NCI-H510A treated with DMSO at 0.1 percent for 48 hours (cell line): ENCODE results near the gene MAP4K5.

Source experiments
- DNase-seq: peaks from one replicate; lab custom pipeline; 2025; lab: John Stamatoyannopoulos, UW

Gene MAP4K5

GRCh38 chr14:50476134-50476533, 56.2 kb downstream of the MAP4K5 start:
- DNase-seq, result no peak

- no peak for DNase-seq
Observed at GRCh38 chr14:50475460-50475859, 56.9 kb downstream of the MAP4K5 start.

DNA sequence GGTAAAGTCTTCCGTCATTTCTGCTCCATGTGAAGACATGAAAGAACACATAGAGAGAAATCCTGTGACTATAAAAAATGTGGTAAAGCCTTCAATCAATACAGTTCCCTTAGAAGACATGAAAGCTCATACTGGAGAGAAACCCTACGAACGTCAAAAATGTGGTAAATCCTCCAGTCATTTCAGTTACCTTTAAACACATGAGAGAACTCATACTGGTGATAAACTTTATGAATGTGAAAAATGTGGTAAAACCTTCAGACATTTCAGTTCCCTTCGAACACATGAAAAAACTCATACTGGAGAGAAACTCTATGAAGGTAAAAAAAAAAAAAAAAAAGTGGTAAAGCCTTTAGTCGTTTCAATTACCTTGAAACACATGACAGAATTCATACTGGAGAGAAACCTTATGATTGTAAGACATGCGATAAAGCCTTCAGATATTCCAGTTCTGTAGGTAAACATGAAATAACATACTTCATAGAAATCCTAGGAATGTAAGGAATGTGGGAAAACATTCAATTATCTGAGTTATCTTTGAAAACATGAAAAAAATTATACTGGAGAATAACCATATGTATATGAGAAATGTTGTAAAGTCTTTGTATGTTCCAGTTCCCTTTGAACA, 60.4 kb downstream of the MAP4K5 start:
- DNase-seq, result no peak

GRCh38 chr14:50469982-50470381, 62.4 kb downstream of the MAP4K5 start:
- DNase-seq, result no peak

DNA sequence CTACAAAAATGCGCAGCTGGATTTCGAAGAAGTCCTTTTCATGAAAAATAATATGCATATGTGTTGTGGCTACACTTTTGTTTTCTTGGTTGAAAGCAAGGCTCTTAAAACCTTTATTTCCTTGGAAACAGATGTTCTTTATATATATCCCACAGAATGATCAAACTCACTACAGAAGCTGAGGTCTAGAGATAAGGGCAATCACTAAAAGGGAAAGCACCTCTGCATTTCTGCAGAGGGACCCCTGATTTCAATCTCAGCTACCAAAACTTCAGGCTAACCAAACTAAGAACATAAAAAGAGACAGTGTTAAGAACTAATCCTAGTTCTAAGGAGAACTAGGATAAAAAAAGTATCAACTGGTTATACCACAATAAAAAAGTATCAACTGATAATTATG, 70.3 kb downstream of the MAP4K5 start:
- no peak for DNase-seq

DNA sequence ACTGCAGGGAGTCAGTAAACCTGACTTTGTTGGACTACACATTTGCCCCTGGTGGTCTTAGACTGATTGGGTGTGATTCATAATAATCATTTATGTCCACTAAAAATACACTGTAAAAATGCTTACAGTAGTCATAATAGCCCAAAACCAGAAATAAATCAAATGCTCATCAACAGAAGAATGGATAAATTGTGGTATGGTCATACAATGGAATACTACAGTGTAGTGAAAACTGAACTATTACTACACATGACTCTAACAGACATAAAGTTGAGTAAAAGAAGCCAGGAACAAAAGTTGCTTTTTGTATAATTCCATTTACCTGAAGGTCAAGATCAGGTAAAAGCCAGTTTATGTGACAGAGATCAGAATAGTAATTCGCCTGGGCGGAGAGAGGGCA, 78.5 kb downstream of the MAP4K5 start:
- no peak for DNase-seq

- no peak for DNase-seq
Observed at GRCh38 chr14:50452979-50453705, 79.2 kb downstream of the MAP4K5 start.

DNA sequence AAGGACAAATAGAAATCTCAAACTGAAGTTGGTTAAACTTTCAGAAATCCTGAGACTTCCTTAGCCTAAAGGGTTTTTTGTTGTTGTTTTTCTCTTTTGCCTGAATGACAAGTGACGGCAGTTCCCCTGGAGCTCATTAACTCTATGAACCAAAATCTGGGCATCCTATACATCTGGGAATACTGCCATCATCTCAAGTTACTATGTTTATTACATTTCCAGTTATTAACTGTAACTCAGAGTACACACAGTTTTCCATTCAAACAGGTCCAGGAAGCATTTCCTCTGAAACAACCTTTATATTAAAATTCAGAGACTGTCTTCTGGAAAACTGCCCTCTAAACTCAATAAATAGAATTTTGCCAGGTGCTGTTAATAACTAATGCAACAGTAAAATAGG, 80.1 kb downstream of the MAP4K5 start:
- no peak for DNase-seq

DNA sequence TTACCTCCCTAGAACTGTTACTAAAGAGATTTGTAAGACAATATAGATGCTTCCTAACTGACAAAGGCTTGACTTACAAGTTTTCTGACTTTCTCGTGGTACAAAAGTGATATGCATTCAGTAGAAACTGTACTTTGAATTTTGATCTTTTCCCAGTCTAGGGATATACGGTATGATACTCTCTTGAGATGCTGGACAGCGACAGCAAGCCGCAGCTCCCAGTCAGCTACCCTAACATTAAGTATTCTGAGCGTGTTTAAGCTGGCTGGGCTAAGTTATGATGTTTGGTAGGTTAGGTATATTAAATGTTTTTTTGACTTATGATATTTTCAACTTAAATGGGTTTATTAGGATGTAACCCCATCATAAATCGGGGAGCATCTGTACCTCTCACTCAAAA, 80.5 kb downstream of the MAP4K5 start:
- DNase-seq, result no peak

GRCh38 chr14:50447461-50447860, 84.9 kb downstream of the MAP4K5 start:
- no peak for DNase-seq

GRCh38 chr14:50434528-50434927, 97.8 kb downstream of the MAP4K5 start:
- DNase-seq, result no peak

- DNase-seq, result no peak
Observed at GRCh38 chr14:50432131-50432530, 100.2 kb downstream of the MAP4K5 start.

DNA sequence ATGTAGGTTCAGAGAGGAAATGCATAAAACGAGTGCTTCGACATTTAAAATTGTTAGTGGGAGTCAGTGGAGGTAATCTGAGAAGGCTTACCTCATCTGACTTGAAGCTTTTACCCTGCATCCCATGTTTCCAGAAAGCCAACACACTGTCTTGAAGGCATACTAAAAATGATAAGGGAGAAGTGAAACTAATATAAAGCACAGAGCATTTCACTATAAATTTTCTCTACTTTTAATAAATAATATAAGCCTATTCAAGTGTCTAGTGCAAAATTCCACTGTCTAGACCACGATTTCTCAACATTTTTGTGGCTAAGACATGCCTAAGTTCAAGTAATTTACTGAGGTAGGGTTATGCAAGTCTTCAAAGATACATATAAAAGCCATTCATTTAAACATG, 106.6 kb downstream of the MAP4K5 start:
- DNase-seq, result no peak

DNA sequence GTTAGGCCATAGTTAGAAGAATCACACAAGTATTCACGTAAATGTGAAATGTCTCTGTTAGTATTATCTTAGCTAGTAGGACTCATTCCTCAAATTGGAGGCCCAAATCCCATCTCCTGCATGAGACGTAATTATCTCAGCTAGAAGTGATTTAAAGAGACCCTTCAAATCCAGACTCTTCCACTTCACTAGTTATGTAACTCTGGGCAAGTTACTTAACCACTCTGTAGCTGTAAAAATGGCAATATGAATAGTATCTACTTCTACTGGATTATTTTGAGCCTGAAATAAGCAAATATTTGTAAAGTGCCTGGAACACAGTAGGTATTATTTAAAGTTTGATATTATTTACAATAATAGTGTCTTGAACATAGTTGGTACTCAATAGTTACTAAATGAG, 107.3 kb downstream of the MAP4K5 start:
- no peak for DNase-seq

DNA sequence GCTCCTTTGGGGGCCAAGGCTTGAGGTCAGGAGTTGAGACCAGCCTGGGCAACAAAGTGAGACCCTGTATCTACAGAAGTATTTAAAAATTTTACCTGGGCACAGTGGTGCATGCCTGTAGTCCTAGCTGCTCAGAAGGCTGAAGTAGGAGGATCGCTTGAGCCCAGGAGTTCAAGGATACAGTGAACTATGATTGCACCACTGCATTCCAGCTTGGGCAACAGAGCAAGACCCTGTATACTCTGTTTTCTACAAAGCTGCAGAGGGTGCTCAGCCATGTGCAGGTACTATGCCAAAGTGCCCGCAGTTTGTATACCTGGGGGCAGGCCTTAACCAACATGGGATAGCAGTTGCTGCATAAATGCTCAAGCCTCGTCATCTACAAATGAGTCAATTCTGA, 108.8 kb downstream of the MAP4K5 start:
- no peak for DNase-seq

DNA sequence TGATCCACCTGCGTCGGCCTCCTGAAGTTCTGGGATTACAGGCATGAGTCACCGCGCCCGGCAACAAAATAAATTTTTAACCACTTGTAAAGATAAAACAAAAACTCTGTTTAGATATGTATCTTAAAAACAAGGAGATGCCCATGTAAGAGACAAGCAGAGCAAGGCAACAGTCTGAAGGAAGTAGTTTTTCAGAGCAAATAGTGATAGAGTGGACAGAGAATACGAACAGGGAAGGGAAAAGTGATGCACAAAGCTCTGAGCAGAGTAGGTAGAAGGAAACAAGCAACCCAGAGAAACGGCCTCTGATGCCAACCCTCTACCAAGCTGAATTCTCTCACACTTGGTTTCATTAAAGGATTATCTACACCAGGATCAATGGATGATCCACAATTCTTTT, 110.9 kb downstream of the MAP4K5 start:
- no peak for DNase-seq

DNA sequence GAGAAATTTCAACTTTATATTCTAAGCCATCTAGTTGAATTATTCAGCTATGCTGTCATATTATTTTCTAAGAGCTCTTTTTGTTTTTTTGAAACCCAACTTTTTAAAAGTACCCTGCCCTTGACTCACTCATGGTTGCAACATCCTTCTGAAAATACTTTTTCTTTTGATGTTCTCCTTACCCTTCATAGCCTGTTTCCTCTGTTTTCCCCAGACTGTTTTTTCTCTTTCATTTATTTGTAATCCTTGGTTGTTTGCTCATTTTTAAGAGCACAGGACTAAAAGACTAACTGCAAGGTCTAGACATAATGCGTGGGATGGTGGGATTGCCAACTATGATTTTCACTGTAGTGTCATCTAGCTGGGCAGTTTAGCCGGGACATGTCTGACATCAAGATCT, 114.5 kb downstream of the MAP4K5 start:
- no peak for DNase-seq

- no peak for DNase-seq
Observed at GRCh38 chr14:50410921-50411320, 121.4 kb downstream of the MAP4K5 start.

GRCh38 chr14:50410071-50410470, 122.3 kb downstream of the MAP4K5 start:
- no peak for DNase-seq

DNA sequence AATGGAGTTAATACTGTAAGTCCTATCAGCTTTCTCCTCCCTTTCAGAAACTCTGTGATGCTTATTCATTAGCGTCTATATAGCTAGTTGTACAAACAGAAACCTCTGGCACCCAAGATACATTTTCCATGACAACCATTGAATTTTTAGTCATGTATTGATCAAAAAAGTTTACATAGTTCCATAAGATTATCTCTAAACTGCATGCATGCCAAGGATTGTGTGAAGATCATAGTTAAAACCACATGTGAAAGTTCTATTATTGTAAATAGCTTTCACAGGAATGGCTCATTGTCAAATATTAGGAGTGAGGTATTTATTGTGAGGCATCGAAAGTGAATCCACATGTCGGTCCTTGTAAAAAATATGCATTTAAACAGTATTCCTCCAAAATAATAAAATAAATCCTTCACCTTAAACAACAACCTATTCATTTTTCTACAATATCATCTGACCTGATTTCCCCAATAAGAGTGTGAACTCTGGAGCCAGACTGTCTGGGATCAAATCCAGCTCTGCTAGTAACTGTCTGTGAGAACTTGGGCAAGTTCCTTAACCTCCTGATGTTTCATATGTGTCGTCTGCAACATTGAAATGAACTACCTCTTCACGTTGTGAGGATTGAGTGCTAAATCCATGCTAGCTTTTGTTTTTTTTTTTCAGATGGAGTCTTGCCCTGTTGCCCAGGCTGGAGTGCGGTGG, 125.1 kb downstream of the MAP4K5 start:
- no peak for DNase-seq

GRCh38 chr14:50403419-50403818, 128.9 kb downstream of the MAP4K5 start:
- DNase-seq, result peak; percentile 30

DNA sequence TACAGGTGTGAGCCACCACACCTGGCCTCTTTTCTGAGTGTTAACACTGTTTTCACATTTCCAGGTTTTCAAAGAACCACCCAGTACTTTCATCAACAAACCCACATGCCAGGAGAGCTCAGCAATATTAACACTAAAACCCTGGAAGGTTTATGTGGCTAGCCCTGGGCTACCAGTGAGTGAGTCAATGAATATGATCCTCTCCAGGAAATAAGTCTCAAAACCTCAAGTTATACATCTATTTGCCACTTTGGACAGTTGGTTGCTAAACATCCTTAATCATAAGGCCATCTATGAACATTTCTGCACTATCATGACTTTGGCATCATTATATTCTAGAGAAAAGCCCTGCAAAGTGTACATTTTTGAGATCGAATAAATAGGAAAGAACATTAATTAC, 129.4 kb downstream of the MAP4K5 start:
- no peak for DNase-seq

- DNase-seq, result no peak
Observed at GRCh38 chr14:50400461-50400860, 131.9 kb downstream of the MAP4K5 start.
